Pancreas (tissue), 10 donors: Measurements from ENCODE around the gene HOXD8. TPM values are rescaled to one million over a fixed set of nuclear protein-coding genes. Genes with fewer than 3 reads are reported as not detected.

Experiments used
- ATAC-seq, 4 donors: fragments of 200-7000 bp; cut with Tn5 transposase; one replicate each; pipeline versions ENCODE4 v1.8.0 to v1.9.1; 2020; ENCODE audit warnings: mild to moderate bottlenecking in 4 of 4, moderate library complexity in 4 of 4
- DNase-seq, 6 donors: peaks; one replicate each; pipeline ENCODE4 v3.0.0-alpha.2; 2020
- FAIRE-seq: peaks from 2 replicates; lab custom pipeline; 2012; peaks lifted over from hg19 to GRCh38; lab: Jason Lieb, UNC
- H3K27ac ChIP-seq, 4 donors: fragments of 200-600 bp; sonication (generic); 1 replicate in 3 of 4; 2 replicates in 1 of 4; pipeline versions ENCODE4 v1.5.0 to v1.8.0; 2020
- H3K27me3 ChIP-seq, 4 donors: fragments of 200-600 bp; one replicate each; pipeline ENCODE4 v1.8.0; 2021
- H3K36me3 ChIP-seq, 3 donors: fragments of 200-600 bp; sonication (generic) in 1 of 3; one replicate each; pipeline versions ENCODE4 v1.5.0 to v1.8.0; 2020 to 2021
- H3K4me1 ChIP-seq, 3 donors: fragments of 200-600 bp; one replicate each; pipeline ENCODE4 v1.8.0; 2021
- H3K4me3 ChIP-seq, 4 donors: fragments of 200-600 bp; sonication (generic) in 2 of 4; one replicate each; pipeline versions ENCODE4 v1.5.0 to v1.8.0; 2020 to 2021
- H3K9me3 ChIP-seq, 4 donors: fragments of 200-600 bp; one replicate each; pipeline ENCODE4 v1.8.0; 2021
- CTCF ChIP-seq, 4 donors: fragments of 200-600 bp; sonication (generic) in 3 of 4; IDR thresholded peaks; one replicate each; pipeline versions ENCODE4 v1.5.0 to v1.8.0; 2021; ENCODE audit warnings: antibody characterized with exemption in 4 of 4
- WGBS, 2 donors: extraction: QIAGEN DNeasy Blood & Tissue Kit; methylation state at CpG; one replicate each; pipeline ENCODE4 v1.1.7; 2013; 5-methylcytosine and 5-hydroxymethylcytosine counted together
- intact Hi-C, 3 donors: fragments of 100-400 bp; cut with DNase I; formaldehyde crosslinking; loops; one replicate each; pipeline versions ENCODE4 v1.11.1 to v1.14.2; 2022
- polyA plus RNA-seq, 2 donors: library from polyadenylated mRNA; stranded (reverse); fragments of 200-250 nt; gene quantifications; one replicate each; pipeline ENCODE4 v1.2.3, GENCODE V29; 2013
- total RNA-seq, 6 donors: library from RNA; stranded (reverse); fragmentation: NEBNext Ultra II Directional in 4 of 6; extraction: Animal tissue kit (Norgen Biotek cat#: 25700) in 4 of 6; gene quantifications; one replicate each; pipeline versions ENCODE4 v1.2.1 to v1.2.4, GENCODE V29; 2021 to 2023
- donor health status: healthy with polysubstance abuse.
- donor health status: DM: no; HTN: no; CAD: no; lungs with moderate emphysema.
- donor health status: DM: no; HTN: no; CAD: no.
- donor health status: control.
- donor health status: control.
- donor health status: Bipolar disorder and iron deficiency.
- donor health status: DM: yes; HTN: yes; CAD: no.
- donor health status: DM: no; HTN: no; CAD: no.
- donor health status: DM: no; HTN: no; CAD: no.
- donor health status: DM: yes; HTN: yes; CAD: no.

Gene HOXD8
- total and polyA plus RNA-seq, 8 donors, result 0.19 to 1.5 (median 0.62) TPM

- Histone ChIP-seq H3K36me3 (no peaks in the 10 kb centered on the region), H3K4me1 (peaks cover 0 to 10% (median 0%) of the 10 kb centered on the region in 3 donors), H3K9me3 (no peaks in the 10 kb centered on the region), H3K27me3 (peaks cover 0 to 76% (median 18%) of the 10 kb centered on the region in 4 donors), H3K27ac (no peak overlapping the region), H3K4me3 (no peak overlapping the region)
- ATAC-seq (no peak), DNase-seq (no peak), FAIRE-seq (no peak)
- WGBS, 2 donors, result 7 to 8% methylated on average over 22 of the region's 22 CpGs
- intact Hi-C loops, result no loop called here
- no peak for TF ChIP-seq CTCF (IDR thresholded peaks at IDR 0.05)
These were observed 32.5 kb downstream of the HOXD8 start for GRCh38 chr2:176161825-176162626.

DNA sequence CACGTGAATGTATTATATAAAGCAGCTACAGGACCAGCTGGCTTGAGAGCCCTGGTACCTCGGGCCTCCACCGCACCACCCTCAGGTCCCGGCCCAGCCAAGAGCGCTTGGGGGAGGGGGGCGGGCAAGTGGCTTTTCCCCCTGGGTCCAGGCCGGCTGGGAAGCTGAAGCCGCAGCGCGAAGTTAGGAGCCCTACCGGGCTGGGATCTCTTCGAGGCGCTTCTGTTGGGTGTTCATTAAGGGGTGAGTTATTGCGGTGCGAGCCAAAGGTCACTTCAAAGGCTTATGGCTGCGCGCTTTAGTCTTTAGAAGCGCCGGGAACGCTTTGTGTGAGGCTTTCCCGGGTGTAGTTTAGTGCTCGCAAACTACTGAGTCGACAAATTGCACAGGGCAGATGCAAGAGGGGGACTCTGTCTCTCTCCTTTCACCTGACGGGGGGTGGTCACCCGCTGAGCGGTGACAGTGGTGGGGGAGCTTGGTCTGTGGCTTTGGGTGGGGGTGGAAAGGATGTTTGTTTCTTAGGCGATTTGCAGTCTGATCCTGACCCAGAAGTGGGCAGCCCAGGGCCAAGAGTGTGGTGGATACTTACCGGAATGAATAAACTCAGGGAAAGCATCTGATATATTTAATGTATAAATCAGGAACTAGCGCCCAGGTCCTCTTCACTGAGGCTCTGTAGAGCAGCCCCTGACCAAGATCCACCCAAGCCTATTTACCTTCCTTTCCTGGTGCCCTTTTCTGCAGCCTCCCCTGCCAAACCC, 33.6 kb downstream of the HOXD8 start:
- Histone ChIP-seq H3K4me1 (peaks cover 0 to 8% (median 0%) of the 10 kb centered on the region in 3 donors), H3K9me3 (no peaks in the 10 kb centered on the region), H3K27me3 (peaks cover 0 to 65% (median 15%) of the 10 kb centered on the region in 4 donors), H3K4me3 (no peak overlapping the region), H3K27ac (no peak overlapping the region), H3K36me3 (no peaks in the 10 kb centered on the region)
- intact Hi-C loops, result no loop called here
- ATAC-seq, result no peak
- DNase-seq, result no peak
- no peak for FAIRE-seq
- WGBS, 2 donors, result 8 to 9% methylated on average over 29 of the region's 29 CpGs
- TF ChIP-seq CTCF (IDR thresholded peaks at IDR 0.05), result no peak

- DNase-seq (no peak), FAIRE-seq (no peak), ATAC-seq (no peak)
- H3K27me3 ChIP-seq, result peaks cover 0 to 59% (median 18%) of the 10 kb centered on the region in 4 donors
- intact Hi-C loops, result no loop called here
- no peak overlapping the region for H3K4me3 ChIP-seq
- H3K36me3 ChIP-seq, result no peaks in the 10 kb centered on the region
- H3K9me3 ChIP-seq, result no peaks in the 10 kb centered on the region
- no peak overlapping the region for H3K27ac ChIP-seq
- 5 to 7% methylated on average over 12 of the region's 12 CpGs for WGBS, 2 donors
- TF ChIP-seq CTCF (IDR thresholded peaks at IDR 0.05), result no peak
- peaks cover 0 to 5% (median 0%) of the 10 kb centered on the region in 3 donors for H3K4me1 ChIP-seq
These were observed 34.2 kb downstream of the HOXD8 start for GRCh38 chr2:176163672-176164056.

- intact Hi-C loops, result no loop called here
- Histone ChIP-seq H3K9me3 (no peaks in the 10 kb centered on the region), H3K27ac (no peak overlapping the region), H3K4me3 (no peak overlapping the region), H3K27me3 (peaks cover 0 to 54% (median 17%) of the 10 kb centered on the region in 4 donors), H3K36me3 (no peaks in the 10 kb centered on the region), H3K4me1 (peaks cover 0 to 5% (median 0%) of the 10 kb centered on the region in 3 donors)
- ATAC-seq (no peak), DNase-seq (no peak), FAIRE-seq (no peak)
- no peak for TF ChIP-seq CTCF (IDR thresholded peaks at IDR 0.05)
- 12 to 14% methylated on average over 13 of the region's 13 CpGs for WGBS, 2 donors
These were observed 34.7 kb downstream of the HOXD8 start for GRCh38 chr2:176164201-176164600.
